K562 treated with DMSO at 1 percent for 48 hours (cell line): ENCODE results near the gene RAP2C. TPM values are rescaled to one million over a fixed set of nuclear protein-coding genes. Genes with fewer than 3 reads are reported as not detected.

ENCODE experiments used
- total RNA-seq: library from RNA; unstranded; fragments of 300-600 nt; gene quantifications from 2 replicates; pipeline ENCODE4 v1.2.3, GENCODE V29; 2022; ENCODE audit warnings: low replicate concordance; ENCODE audit errors: extremely low read depth

The RAP2C gene
- total RNA-seq = not detected in 2 replicates

GRCh38 chrX:132219343-132219768 is at the start of gene RAP2C:
Gene RAP2C (minus strand): TSS chrX:132219447. CDS start chrX:132217268, 2,179 bp downstream.

Other genes starting within 250 kb of the RAP2C start
- not detected in 2 replicates for gene STK26, start 196.1 kb downstream of the RAP2C start, total RNA-seq
- not detected in 2 replicates for gene FRMD7, start 91.4 kb downstream of the RAP2C start, total RNA-seq